Measurements from ENCODE around the gene FAM3D.

- TF ChIP-seq CTCF (IDR thresholded peaks at IDR 0.05; ENCODE audit: low read depth, low read length), result no peak
- no peak for TF ChIP-seq EZH2phosphoT487 (IDR thresholded peaks at IDR 0.05; ENCODE audit: low read depth)
These were observed 58.8 kb downstream of the FAM3D start for GRCh38 chr3:58607816-58608215.

All from OCI-LY3 (cell line).